BJ (cell line): Measurements from ENCODE around the gene GPX7. TPM values are rescaled to one million over a fixed set of nuclear protein-coding genes. Genes with fewer than 3 reads are reported as not detected.

ENCODE experiments used
- CTCF ChIA-PET: fragments of 350-600 bp; formaldehyde crosslinking; extraction: SDS; loops from one replicate; lab custom pipeline; 2021; ENCODE audit warnings: antibody characterized with exemption, inconsistent platforms; lab: Yijun Ruan, JAX
- POLR2A ChIA-PET: fragments of 300-600 bp; sonication (Branson Sonifier 250); formaldehyde crosslinking; extraction: SDS; loops from one replicate; lab custom pipeline; 2021; ENCODE audit warnings: antibody characterized with exemption; lab: Charles Lee
- DNase-seq: peaks from one replicate; pipeline ENCODE4 v3.0.0-alpha.2; 2011; ENCODE audit warnings: low read depth
- H3K27me3 ChIP-seq: 2 replicates; pipeline ENCODE4 v1.6.0; 2011; ENCODE audit warnings: low read length; ENCODE audit not compliant: control insufficient read depth, insufficient read depth
- H3K36me3 ChIP-seq: 2 replicates; pipeline ENCODE4 v1.5.1; 2011; ENCODE audit warnings: low read length; ENCODE audit not compliant: control insufficient read depth, insufficient read depth
- H3K4me3 ChIP-seq: 2 replicates; pipeline ENCODE4 v1.5.1; 2011; ENCODE audit warnings: low read depth, mild to moderate bottlenecking, control low read depth, low read length
- CTCF ChIP-seq: IDR thresholded peaks from 2 replicates; pipeline ENCODE4 v1.5.1; 2011; ENCODE audit warnings: low read depth, mild to moderate bottlenecking, control low read depth, inconsistent platforms, low read length, moderate library complexity; ENCODE audit not compliant: insufficient read depth
- polyA plus RNA-seq: library from polyadenylated mRNA; depleted of rRNA; stranded (reverse); fragments of >200 nt; gene quantifications from 2 replicates; pipeline ENCODE4 v1.2.3, GENCODE V29; 2011

GPX7 gene
- polyA plus RNA-seq, 1 experiment = 40.6 TPM

GRCh38 chr1:52585474-52585873 is 16.7 kb upstream of the GPX7 start:
- Histone ChIP-seq H3K4me3 (no peak overlapping the region), H3K36me3 (no peaks in the 10 kb centered on the region), H3K27me3 (peaks cover 6% of the 10 kb centered on the region)
- TF ChIP-seq CTCF = no peak
- POLR2A ChIA-PET = no interaction called here
- CTCF ChIA-PET = interaction anchor here (0.6 kb wide), 1 partner anchor 256 kb away, joined by 3 read pairs; no protein-coding TSS in a partner anchor
- DNase-seq = no peak

GRCh38 chr1:52588027-52588426 is 14.1 kb upstream of the GPX7 start:
- ChIA-PET POLR2A (no interaction called here), CTCF (no interaction called here)
- no peak overlapping the region for H3K4me3 ChIP-seq
- no peak for TF ChIP-seq CTCF
- peaks cover 6% of the 10 kb centered on the region for H3K27me3 ChIP-seq
- no peak for DNase-seq
- no peaks in the 10 kb centered on the region for H3K36me3 ChIP-seq

GRCh38 chr1:52588535-52588934 is 13.6 kb upstream of the GPX7 start:
- CTCF ChIA-PET = no interaction called here
- H3K4me3 ChIP-seq = no peak overlapping the region
- TF ChIP-seq CTCF = no peak
- H3K27me3 ChIP-seq = peaks cover 6% of the 10 kb centered on the region
- no peak for DNase-seq
- no peaks in the 10 kb centered on the region for H3K36me3 ChIP-seq
- POLR2A ChIA-PET = no interaction called here

- no peaks in the 10 kb centered on the region for H3K36me3 ChIP-seq
Measured at GRCh38 chr1:52590266-52590665, 11.9 kb upstream of the GPX7 start.

GRCh38 chr1:52592637-52593323 is 9.4 kb upstream of the GPX7 start:
- H3K36me3 ChIP-seq = no peaks in the 10 kb centered on the region
- POLR2A ChIA-PET = no interaction called here
- H3K27me3 ChIP-seq = peaks cover 4% of the 10 kb centered on the region
- CTCF ChIA-PET = interaction anchor here (0.6 kb wide), 1 partner anchor 12 kb away, joined by 3 read pairs; no protein-coding TSS in a partner anchor
- TF ChIP-seq CTCF = no peak
- no peak overlapping the region for H3K4me3 ChIP-seq
- DNase-seq = no peak

More at GRCh38 chr1:52590266-52590665, 11.9 kb upstream of the GPX7 start:
- no peak for TF ChIP-seq CTCF
- peaks cover 6% of the 10 kb centered on the region for H3K27me3 ChIP-seq
- POLR2A ChIA-PET = no interaction called here
- no peak overlapping the region for H3K4me3 ChIP-seq
- no peak for DNase-seq
- CTCF ChIA-PET = no interaction called here
